ENCODE data around the gene FCAMR. TPM values are rescaled to one million over a fixed set of nuclear protein-coding genes. Genes with fewer than 3 reads are reported as not detected.

FCAMR gene
- total RNA-seq, 1 experiment from 2014 or later: not detected

- no peak for DNase-seq (ENCODE audit: extremely low read depth, low read depth)
Measured at GRCh38 chr1:206960676-206961386, 9.4 kb downstream of the FCAMR start.

DNA sequence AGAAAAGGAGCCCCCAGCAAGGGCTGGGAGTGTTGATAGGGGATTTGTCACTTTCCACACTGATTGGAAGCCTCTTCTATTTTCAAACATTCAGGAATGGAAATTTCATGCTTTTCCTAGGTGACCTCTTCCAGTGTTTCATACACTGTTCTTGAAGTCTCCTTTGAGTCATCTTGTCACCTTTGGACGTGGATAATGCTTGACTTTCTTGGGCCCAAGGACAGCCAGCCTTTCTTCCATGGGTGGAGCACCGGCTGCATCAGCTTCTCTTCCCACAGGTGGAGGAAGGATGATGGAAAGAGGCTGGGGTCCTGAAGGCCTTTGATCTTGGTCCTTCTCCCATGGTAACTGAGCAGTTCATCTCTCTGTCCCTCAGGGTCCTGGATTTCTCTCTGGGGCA is 12.1 kb downstream of the FCAMR start:
- no peak for DNase-seq (ENCODE audit: extremely low read depth, low read depth)

GRCh38 chr1:206957639-206958038 is 12.6 kb downstream of the FCAMR start:
- no peak for DNase-seq (ENCODE audit: extremely low read depth, low read depth)

- DNase-seq (ENCODE audit: extremely low read depth, low read depth): no peak
Measured at GRCh38 chr1:206955476-206956451, 14.5 kb downstream of the FCAMR start.

DNA sequence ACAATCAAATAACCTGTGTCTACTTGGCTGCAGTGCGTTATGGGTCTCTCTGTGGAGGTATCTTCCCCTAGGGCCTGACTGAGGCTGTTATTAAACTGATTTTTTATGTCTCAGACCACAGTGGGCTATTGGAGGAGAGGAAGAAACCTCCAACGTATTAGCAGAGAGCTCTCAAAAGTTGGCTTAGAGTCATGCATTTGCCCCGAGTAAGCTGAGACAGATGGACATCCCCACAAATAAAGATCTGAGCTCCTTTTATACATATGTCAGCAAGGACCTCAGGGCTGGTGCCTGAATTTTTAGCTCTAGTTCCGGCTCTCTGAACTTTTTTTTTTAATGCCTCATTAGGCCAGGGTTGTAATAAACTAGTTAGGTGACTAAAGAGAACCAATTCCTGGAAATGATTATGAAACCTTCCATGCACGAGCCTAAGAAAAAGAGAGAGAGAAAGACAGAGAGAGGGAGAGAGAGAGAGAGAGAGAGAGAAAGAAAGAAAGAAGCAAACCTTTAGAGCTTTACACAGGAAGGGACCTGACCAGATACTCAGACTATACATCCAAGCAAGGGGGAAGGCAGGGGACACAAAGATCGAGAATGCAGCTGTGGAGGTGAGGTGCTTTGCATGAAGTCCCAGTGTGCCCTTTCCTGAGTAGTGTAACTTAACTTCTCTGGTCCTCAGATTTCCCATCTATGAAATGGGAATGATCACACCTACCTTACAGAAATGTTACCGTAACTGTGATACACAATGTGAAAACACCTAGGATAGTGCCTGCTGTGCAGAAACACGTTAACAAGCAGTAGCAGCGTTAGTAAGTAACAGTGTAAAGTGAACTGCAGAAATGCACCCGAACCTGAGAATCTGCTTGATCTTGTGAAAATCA is 15.6 kb downstream of the FCAMR start:
- DNase-seq (ENCODE audit: extremely low read depth, low read depth): no peak

GRCh38 chr1:206953626-206954025 is 16.6 kb downstream of the FCAMR start:
- DNase-seq (ENCODE audit: extremely low read depth, low read depth): no peak

DNA sequence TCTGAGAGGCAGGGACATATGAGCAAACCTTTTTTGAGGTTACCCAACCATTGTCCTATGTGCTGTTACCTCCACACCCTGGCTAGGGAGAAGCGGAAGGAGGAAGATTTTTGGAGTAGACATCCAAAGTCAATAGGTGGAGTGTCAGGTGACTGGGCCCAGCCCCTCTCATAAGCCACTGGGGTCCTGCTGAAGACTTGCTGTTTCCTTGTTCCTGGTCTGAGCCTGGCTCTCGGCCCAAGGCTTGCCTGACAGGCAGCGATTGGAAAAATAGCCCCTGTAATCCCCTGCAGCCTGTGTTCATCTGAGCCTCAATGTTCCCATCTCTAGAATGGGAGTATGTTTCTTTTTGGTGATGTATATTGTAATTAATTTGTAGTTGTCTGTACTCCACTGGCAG is 17.1 kb downstream of the FCAMR start:
- DNase-seq (ENCODE audit: extremely low read depth, low read depth): no peak

DNA sequence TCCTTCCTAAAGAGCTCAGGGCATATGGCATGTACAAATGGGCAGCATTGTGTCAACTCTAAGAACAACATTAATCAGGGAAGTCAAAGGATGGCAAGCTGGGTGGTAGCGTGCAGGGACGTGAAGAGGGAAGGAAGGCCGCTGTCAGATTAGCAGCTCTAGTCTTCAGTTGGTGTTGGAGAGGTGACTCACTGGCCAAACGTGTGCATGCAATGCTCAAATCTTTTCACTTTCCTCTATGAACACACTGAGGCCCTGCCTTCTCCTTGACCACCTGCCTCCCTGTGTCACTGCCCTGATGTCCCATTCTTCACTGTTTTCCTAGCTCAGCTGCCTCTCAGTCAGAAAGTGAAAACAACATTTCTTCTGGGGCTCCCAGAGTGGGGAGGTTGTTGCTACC is 18.1 kb downstream of the FCAMR start:
- no peak for DNase-seq (ENCODE audit: extremely low read depth, low read depth)

DNA sequence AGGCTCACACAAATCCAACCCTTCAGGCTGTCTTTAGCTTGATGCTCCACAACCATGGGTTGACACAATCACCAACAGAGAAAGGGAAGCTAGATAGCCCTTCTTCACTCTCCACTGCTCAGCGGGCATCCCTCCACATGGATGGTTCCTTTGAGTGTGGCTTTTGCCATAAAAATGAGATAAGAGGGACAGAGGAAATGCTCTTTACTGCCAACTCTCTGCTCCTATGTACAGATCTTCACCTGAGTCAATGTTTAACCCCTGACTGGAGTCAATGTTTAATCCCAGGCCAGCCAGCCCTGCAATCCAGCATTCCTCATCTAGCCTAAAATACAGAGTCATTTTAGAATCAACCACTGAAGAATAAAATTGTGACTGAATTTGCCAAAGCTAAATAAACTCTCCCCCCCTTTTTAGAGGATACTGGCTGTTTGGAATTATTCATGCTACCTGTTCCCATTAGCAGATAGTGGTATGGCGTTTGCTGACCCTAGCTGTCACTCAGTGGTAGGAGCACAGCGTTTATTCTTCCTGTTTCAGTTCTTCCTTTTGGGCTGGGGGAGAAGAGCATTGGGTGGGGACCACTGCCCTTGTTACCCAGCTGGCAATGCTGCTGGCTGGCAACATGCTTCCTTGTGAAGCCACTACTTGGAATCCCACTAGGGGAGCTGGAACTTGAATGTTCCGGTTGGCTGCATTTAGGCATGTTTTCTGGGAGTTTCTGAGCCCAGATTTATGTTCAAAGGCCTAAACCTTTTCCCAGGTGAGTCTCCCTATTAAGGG is 18.8 kb downstream of the FCAMR start:
- no peak for DNase-seq (ENCODE audit: extremely low read depth, low read depth)

- DNase-seq (ENCODE audit: extremely low read depth, low read depth): no peak
Measured at GRCh38 chr1:206949641-206950040, 20.6 kb downstream of the FCAMR start.

DNA sequence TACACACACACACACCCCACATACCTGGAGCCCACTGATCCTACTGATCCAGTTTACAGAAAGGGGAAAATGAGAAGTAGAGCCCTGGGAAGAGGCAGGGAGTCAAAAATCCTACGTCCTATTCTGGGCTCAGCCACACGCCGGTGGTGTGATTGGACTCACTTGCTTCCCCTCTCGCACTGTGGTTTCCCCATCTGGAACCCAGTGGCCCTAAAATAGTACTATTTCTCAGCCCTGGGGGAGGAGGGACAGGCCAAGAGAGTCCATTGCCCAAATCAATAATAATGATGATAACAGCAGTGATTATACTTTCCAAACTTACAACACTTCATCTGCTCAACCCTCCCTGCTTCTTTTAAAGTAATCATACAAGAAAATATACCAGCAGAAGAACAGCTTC is 21.1 kb downstream of the FCAMR start:
- no peak for DNase-seq (ENCODE audit: extremely low read depth, low read depth)

DNA sequence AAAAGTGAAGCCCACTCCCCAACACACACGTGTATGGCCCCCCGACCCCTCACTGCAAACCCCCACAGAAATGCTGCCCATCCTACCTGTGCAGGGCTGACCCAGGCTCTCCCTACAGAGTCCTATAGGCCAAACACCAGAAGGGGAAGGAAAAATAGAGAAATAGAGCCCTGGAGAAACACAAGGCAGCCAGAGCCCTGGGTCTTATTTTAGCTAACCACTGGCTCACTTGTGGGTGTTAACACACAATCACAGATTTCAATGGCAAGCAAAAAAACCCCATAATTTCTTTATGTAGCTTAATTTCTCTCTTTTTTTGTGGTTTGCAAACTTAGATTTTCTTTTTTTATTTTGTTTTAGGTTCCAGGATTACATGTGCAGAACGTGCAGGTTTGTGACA is 23.0 kb downstream of the FCAMR start:
- no peak for DNase-seq (ENCODE audit: extremely low read depth, low read depth)

GRCh38 chr1:206946261-206946660 is 24.0 kb downstream of the FCAMR start, which contains the start of gene PIGR:
Gene PIGR (minus strand): TSS chr1:206946466. CDS start chr1:206940531, 5,935 bp downstream.
- no peak for DNase-seq (ENCODE audit: extremely low read depth, low read depth)

DNA sequence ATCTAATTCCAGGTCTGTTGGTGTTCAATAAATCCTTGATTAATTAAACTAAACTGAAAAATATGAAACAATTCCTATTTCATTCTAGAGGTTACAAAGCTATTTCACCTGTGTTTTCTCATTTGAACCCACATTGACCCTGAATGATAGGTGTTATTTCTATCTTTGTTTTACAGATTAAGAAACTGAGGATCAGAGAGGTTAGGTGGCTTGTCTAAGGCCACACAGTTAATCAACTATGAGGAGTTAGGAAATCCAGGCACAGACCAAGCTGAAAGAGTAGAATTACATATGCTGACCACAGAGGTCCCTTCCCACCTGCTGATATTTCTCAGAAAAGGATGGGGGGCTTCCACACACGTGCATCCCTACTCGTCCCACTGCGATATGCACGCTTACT is 24.5 kb downstream of the FCAMR start:
- DNase-seq (ENCODE audit: extremely low read depth, low read depth): no peak

DNA sequence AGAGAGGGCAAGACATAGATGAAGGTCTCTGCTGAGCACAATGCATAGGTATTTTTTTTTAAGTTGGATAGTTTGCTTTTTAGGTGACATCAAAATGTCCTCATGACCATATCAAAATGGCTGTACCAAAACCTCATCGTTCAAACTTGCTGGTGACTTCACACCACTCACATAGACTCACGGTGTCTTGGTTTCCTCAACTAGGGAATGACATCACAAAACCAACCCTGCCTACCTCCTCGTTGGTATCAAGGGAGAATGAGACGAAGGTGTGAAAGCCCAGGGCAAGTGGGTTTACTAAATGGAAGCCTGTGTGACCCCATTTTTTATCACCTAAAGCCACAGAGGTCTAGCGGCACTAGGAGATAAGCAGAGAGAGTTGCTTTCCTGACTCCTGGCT is 25.6 kb downstream of the FCAMR start:
- no peak for DNase-seq (ENCODE audit: extremely low read depth, low read depth)

DNA sequence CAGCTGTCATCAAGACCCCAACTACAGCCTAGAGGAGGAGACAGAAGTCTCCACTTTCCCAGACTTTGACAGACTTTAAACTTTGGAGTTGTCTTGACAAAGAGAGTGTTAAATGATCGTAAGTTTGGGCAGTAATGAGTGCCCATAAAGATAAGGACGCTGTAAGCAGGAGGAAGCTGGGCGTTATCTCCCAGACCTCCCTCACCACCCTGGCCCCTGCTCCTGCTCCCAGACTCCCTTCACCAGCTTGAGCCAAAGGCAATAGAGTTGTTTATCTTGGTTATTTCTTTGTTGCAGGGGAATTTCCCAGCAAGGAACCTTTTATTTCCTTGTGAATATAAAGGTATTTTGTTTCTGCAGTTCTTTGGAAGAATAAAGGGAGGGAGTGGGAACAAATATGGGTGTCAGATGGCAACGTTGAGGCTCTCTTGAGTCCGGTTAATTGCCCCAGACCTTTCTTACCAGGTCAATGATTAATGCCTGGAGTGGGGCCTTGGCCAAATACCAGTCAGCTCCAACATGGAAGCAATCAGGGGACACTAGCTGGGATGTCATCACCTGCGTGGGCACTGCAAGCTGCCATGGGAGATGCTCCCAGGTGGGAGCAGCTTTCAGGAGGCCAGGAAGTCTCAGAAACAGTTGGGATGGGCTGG is 28.4 kb downstream of the FCAMR start:
- DNase-seq (ENCODE audit: extremely low read depth, low read depth): no peak

GRCh38 chr1:206940588-206940936 is 29.7 kb downstream of the FCAMR start:
- no peak for DNase-seq (ENCODE audit: extremely low read depth, low read depth)

GRCh38 chr1:206939841-206940587 is 30.2 kb downstream of the FCAMR start:
- DNase-seq (ENCODE audit: extremely low read depth, low read depth): no peak

DNA sequence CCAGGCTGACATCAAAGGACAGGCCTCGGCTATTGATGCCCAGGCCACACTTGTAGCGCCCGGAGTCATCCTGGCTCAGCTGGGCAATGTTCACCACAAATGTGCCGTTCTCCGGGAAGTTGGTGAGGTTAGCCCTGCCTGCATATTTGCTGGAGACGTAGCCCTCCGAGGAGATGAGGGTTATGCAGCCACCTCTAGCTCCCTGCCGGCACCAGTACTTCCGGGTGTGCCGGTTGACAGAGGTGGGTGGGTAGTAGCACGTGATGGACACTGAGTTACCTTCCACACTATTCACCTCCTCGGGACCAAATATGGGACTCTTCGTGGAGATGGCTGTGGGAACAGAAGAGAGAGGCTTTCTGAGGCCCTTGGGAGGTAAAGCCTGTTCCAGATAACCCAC is 31.1 kb downstream of the FCAMR start:
- DNase-seq (ENCODE audit: extremely low read depth, low read depth): no peak

All from NCI-H460 (cell line).